Measurements from ENCODE around the gene ASAP3. TPM values are rescaled to one million over a fixed set of nuclear protein-coding genes. Genes with fewer than 3 reads are reported as not detected.
A peak's percentile ranks its signal among the peaks of the same experiment; 100 is the strongest.

Gene ASAP3
- total RNA-seq, 6 donors from 2014 or later: 29.5 to 47.2 (median 41.8) TPM

- 75 to 94% methylated on average over 6 of the region's 6 CpGs for WGBS, 2 donors
- TF ChIP-seq POLR2AphosphoS5 (IDR thresholded peaks at IDR 0.05) (no peak), EP300 (IDR thresholded peaks at IDR 0.05) (no peak), CTCF (IDR thresholded peaks at IDR 0.05) (no peak), POLR2A (IDR thresholded peaks at IDR 0.05) (no peak)
- peaks cover 24 to 38% (median 30%) of the 10 kb centered on the region in 4 donors for H3K4me1 ChIP-seq
- ATAC-seq (ENCODE audit: low FRiP score in 2 of 2) (no peak), DNase-seq (no peak)
- H3K4me3 ChIP-seq: no peak overlapping the region
- peak overlapping the region in 2 of 4 donors; percentile 12 to 13 for H3K27ac ChIP-seq
- H3K36me3 ChIP-seq: peaks cover 0 to 10% (median 0%) of the 10 kb centered on the region in 4 donors
- H3K9me3 ChIP-seq: no peaks in the 10 kb centered on the region
- H3K27me3 ChIP-seq: no peaks in the 10 kb centered on the region
Observed at GRCh38 chr1:23401313-23401712, 82.7 kb downstream of the ASAP3 start.

GRCh38 chr1:23400324-23401114 lies 83.5 kb downstream of the ASAP3 start:
- DNase-seq: peak in 1 of 2 donors; percentile 29
- peaks cover 24 to 39% (median 28%) of the 10 kb centered on the region in 4 donors for H3K4me1 ChIP-seq
- H3K4me3 ChIP-seq: no peak overlapping the region
- TF ChIP-seq EP300 (IDR thresholded peaks at IDR 0.05): no peak
- TF ChIP-seq POLR2A (IDR thresholded peaks at IDR 0.05): no peak
- no peak for TF ChIP-seq CTCF (IDR thresholded peaks at IDR 0.05)
- TF ChIP-seq POLR2AphosphoS5 (IDR thresholded peaks at IDR 0.05): no peak
- no peaks in the 10 kb centered on the region for H3K9me3 ChIP-seq
- WGBS, 2 donors: 83 to 89% methylated on average over 5 of the region's 5 CpGs
- no peak for ATAC-seq (ENCODE audit: low FRiP score in 2 of 2)
- H3K36me3 ChIP-seq: peaks cover 0 to 11% (median 0%) of the 10 kb centered on the region in 4 donors
- H3K27me3 ChIP-seq: no peaks in the 10 kb centered on the region
- peak overlapping the region in 2 of 4 donors; percentile 12 to 13 for H3K27ac ChIP-seq

GRCh38 chr1:23399229-23399628 lies 84.8 kb downstream of the ASAP3 start:
- ATAC-seq (ENCODE audit: low FRiP score in 2 of 2) (no peak), DNase-seq (no peak)
- H3K36me3 ChIP-seq: peaks cover 0 to 11% (median 0%) of the 10 kb centered on the region in 4 donors
- WGBS, 2 donors: 100% methylated on average over 1 of the region's 1 CpG
- peaks cover 26 to 40% (median 30%) of the 10 kb centered on the region in 4 donors for H3K4me1 ChIP-seq
- H3K27ac ChIP-seq: no peak overlapping the region
- no peak overlapping the region for H3K4me3 ChIP-seq
- no peaks in the 10 kb centered on the region for H3K27me3 ChIP-seq
- H3K9me3 ChIP-seq: no peaks in the 10 kb centered on the region
- TF ChIP-seq POLR2A (IDR thresholded peaks at IDR 0.05): no peak
- TF ChIP-seq POLR2AphosphoS5 (IDR thresholded peaks at IDR 0.05): no peak
- TF ChIP-seq EP300 (IDR thresholded peaks at IDR 0.05): no peak
- TF ChIP-seq CTCF (IDR thresholded peaks at IDR 0.05): no peak

GRCh38 chr1:23397908-23398307 lies 86.1 kb downstream of the ASAP3 start:
- H3K27me3 ChIP-seq: no peaks in the 10 kb centered on the region
- no peak for TF ChIP-seq POLR2A (IDR thresholded peaks at IDR 0.05)
- no peak for TF ChIP-seq POLR2AphosphoS5 (IDR thresholded peaks at IDR 0.05)
- TF ChIP-seq CTCF (IDR thresholded peaks at IDR 0.05): no peak
- no peak for TF ChIP-seq EP300 (IDR thresholded peaks at IDR 0.05)
- H3K4me1 ChIP-seq: peaks cover 14 to 27% (median 18%) of the 10 kb centered on the region in 4 donors
- no peaks in the 10 kb centered on the region for H3K9me3 ChIP-seq
- ATAC-seq (ENCODE audit: low FRiP score in 2 of 2) (no peak), DNase-seq (no peak)
- 91 to 98% methylated on average over 7 of the region's 7 CpGs for WGBS, 2 donors
- H3K27ac ChIP-seq: no peak overlapping the region
- H3K4me3 ChIP-seq: no peak overlapping the region
- H3K36me3 ChIP-seq: peaks cover 0 to 11% (median 0%) of the 10 kb centered on the region in 4 donors

All from upper lobe of left lung (tissue), 6 donors.